ENCODE results near the gene ASPSCR1.
A peak's percentile ranks its signal among the peaks of the same experiment; 100 is the strongest.
"Not testable (repeated sequence)": the region's sequence is repeated elsewhere in the genome, so short reads cannot be mapped to it uniquely, and the experiment has no call there.

ASPSCR1 gene

GRCh38 chr17:82037889-82038195 is 60.4 kb downstream of the ASPSCR1 start:
- H3K4me3 ChIP-seq, result peak overlapping the region; percentile 92
- peak overlapping the region; percentile 77 to 100 for H3K27ac ChIP-seq
- DNase-seq (ENCODE audit: low spot score), result no peak
- TF ChIP-seq CTCF (IDR thresholded peaks at IDR 0.05), result no peak

DNA sequence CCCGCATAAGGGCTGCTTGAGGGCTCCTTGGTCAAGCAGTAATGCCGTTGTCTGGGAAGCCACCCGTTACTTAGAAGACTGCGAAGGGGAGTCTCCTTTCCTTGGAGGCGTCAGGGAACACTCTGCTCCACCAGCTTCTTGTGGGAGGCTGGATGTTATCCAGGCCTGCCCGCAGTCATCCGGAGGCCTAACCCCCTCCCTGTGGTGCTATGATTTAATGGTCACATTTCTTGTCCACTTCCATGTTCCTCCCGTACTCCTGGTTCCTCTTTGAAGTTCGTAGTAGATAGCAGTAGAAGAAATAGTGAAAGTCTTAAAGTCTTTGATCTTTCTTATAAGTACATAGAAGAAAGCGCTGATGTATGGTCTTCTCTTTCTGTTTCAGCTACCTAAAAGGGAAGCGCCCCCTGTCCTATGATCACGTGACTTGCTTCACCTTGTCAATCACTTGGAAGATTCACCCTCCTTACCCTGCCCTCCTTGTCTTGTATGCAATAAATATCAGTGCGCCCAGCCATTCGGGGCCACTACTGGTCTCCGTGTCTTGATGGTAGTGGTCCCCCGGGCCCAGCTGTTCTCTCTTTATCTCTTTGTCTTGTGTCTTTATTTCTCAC is 61.5 kb downstream of the ASPSCR1 start:
- not testable (repeated sequence) for H3K27ac ChIP-seq; DNase-seq (ENCODE audit: low spot score); H3K4me3 ChIP-seq

DNA sequence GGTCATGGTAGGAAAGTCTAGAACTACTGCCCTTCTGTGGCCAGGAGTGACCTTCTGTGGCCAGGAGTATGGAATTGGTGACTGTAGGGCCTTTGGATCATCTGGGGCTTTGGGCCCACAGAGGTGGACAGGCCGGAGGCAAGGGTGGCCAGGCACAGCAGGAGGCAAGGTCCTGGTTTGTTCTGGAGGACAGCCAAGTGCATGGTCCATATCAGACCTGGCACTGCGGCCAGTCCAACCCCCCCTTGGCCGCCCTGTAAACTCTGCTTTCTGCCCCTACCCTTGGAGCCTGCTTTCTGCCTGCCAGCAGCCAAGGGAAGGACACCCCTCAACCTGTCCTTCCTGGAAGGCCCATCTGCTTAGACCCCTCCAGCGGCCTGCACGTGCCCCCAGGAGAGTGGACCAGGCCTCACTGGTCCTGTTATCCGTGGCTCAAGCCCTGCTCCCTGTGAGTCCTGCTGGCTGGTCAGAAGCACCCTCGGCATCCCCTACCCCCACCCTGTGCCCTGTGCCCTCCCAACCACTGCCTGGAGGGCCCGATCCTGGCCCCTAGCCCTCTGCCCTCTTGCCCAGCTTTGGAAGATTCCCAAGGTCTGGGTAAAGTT is 62.4 kb downstream of the ASPSCR1 start:
- Histone ChIP-seq H3K27ac (no peak overlapping the region), H3K4me3 (no peak overlapping the region)
- no peak for DNase-seq (ENCODE audit: low spot score)
- no peak for TF ChIP-seq CTCF (IDR thresholded peaks at IDR 0.05)

GRCh38 chr17:82041144-82041814 is 63.9 kb downstream of the ASPSCR1 start:
- Histone ChIP-seq H3K27ac (no peak overlapping the region), H3K4me3 (no peak overlapping the region)
- DNase-seq (ENCODE audit: low spot score), result no peak
- no peak for TF ChIP-seq CTCF (IDR thresholded peaks at IDR 0.05)

GRCh38 chr17:82042649-82043048 is 65.2 kb downstream of the ASPSCR1 start:
- H3K27ac ChIP-seq, result no peak overlapping the region
- no peak for TF ChIP-seq CTCF (IDR thresholded peaks at IDR 0.05)
- H3K4me3 ChIP-seq, result no peak overlapping the region
- no peak for DNase-seq (ENCODE audit: low spot score)

DNA sequence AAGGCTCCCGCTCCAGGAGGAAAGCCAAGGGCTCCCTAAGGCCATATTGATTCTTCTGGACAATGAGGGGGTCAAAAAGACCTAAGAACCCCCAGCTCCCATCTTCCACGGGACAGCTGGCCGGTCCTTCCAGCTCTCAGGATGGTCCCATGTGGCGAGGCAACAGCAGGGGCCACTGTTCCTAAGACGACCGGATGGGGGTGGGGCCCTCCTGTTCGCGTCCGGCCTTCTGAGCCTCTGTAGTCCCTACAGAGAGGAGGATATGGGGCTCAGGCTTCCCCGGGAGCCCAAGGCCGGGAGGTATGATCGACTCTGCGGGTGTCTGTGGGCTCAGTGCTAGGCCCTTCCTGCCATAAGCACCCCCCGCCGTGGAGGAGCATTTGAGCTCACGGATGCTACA is 66.1 kb downstream of the ASPSCR1 start:
- no peak overlapping the region for H3K27ac ChIP-seq
- DNase-seq (ENCODE audit: low spot score), result no peak
- no peak for TF ChIP-seq CTCF (IDR thresholded peaks at IDR 0.05)
- no peak overlapping the region for H3K4me3 ChIP-seq

DNA sequence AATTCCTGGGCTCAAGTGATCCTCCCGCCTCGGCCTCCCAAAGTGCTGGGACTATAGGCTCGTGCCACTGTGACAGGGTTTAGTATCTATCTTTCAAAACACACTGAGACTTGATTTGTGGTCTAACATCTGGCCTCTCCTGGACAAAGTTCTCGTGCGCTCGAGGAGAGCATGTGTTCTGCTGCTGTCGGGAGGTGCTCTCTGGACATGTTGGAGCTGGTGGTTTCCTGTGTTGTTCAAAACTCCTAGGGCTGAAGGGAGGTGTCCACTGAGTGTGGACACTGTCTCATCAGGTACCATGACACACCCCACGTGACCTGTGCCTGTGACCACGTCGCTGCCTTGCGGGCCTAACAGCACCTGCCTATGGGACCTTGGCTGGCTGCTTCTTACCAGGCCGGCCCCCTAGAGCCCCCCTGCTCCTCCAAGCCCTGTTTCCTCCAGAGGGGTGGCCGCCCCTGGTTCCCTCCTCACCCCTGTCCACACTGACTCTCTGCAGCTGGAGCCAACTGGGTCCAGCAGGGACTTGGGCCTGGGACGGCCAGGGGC is 68.6 kb downstream of the ASPSCR1 start:
- TF ChIP-seq CTCF (IDR thresholded peaks at IDR 0.05), result no peak
- no peak overlapping the region for H3K27ac ChIP-seq
- no peak overlapping the region for H3K4me3 ChIP-seq
- DNase-seq (ENCODE audit: low spot score), result no peak
